Tibial artery (tissue), 4 donors: ENCODE results near the gene RXRB.

Experiments
- DNase-seq, 2 donors: peaks; one replicate each; pipeline ENCODE4 v3.0.0-alpha.2; 2019
- H3K27ac ChIP-seq, 2 donors: fragments of 200-600 bp; sonication (generic) in 1 of 2; 1 replicate in 1 of 2; 2 replicates in 1 of 2; pipeline ENCODE4 v1.5.1; 2018 to 2019; ENCODE audit warnings: mild to moderate bottlenecking in 1 of 2
- H3K27me3 ChIP-seq, 2 donors: fragments of 200-600 bp; sonication (generic) in 1 of 2; one replicate each; pipeline versions ENCODE4 v1.5.1 to v1.6.0; 2016 to 2019
- H3K36me3 ChIP-seq, 3 donors: fragments of 200-600 bp; sonication (generic) in 2 of 3; one replicate each; pipeline ENCODE4 v1.5.1; 2016 to 2019; ENCODE audit warnings: mild to moderate bottlenecking in 2 of 3
- H3K4me1 ChIP-seq, 4 donors: fragments of 200-600 bp; sonication (generic) in 2 of 4; 1 replicate in 3 of 4; 2 replicates in 1 of 4; pipeline ENCODE4 v1.5.1; 2016 to 2019
- H3K4me3 ChIP-seq, 2 donors: fragments of 200-600 bp; sonication (generic) in 1 of 2; 1 replicate in 1 of 2; 2 replicates in 1 of 2; pipeline ENCODE4 v1.5.1; 2018 to 2019; ENCODE audit warnings: mild to moderate bottlenecking in 2 of 2
- H3K9me3 ChIP-seq, 3 donors: fragments of 200-600 bp; sonication (generic) in 1 of 3; one replicate each; pipeline ENCODE4 v1.5.1; 2016 to 2019
- CTCF ChIP-seq, 2 experiments: fragments of 200-600 bp in 1 of 2; fragments of 450-650 bp in 1 of 2; IDR thresholded peaks; one replicate each; pipeline ENCODE4 v1.5.1; 2017 to 2019; ENCODE audit warnings: antibody characterized with exemption in 2 of 2, mild to moderate bottlenecking in 1 of 2, moderate library complexity in 1 of 2
- intact Hi-C: fragments of 100-400 bp; cut with DNase I; formaldehyde crosslinking; loops from one replicate; pipeline ENCODE4 v1.15.0; 2023; ENCODE audit warnings: low total_unique reads

Gene RXRB

GRCh38 chr6:33168639-33169038 is 31.8 kb downstream of the RXRB start:
- no peaks in the 10 kb centered on the region for H3K4me1 ChIP-seq
- no peak for TF ChIP-seq CTCF (IDR thresholded peaks at IDR 0.05)
- no peaks in the 10 kb centered on the region for H3K9me3 ChIP-seq
- no peaks in the 10 kb centered on the region for H3K27me3 ChIP-seq
- H3K36me3 ChIP-seq: no peaks in the 10 kb centered on the region
- H3K27ac ChIP-seq: no peak overlapping the region
- H3K4me3 ChIP-seq: no peak overlapping the region
- intact Hi-C loops: no loop called here
- DNase-seq: no peak

GRCh38 chr6:33168284-33168601 is 32.2 kb downstream of the RXRB start:
- no peak for TF ChIP-seq CTCF (IDR thresholded peaks at IDR 0.05)
- H3K4me1 ChIP-seq: no peaks in the 10 kb centered on the region
- H3K36me3 ChIP-seq: no peaks in the 10 kb centered on the region
- H3K27me3 ChIP-seq: no peaks in the 10 kb centered on the region
- DNase-seq: no peak
- intact Hi-C loops: no loop called here
- H3K9me3 ChIP-seq: no peaks in the 10 kb centered on the region
- no peak overlapping the region for H3K27ac ChIP-seq
- no peak overlapping the region for H3K4me3 ChIP-seq

GRCh38 chr6:33167374-33168283 is 32.8 kb downstream of the RXRB start:
- no peak for DNase-seq
- intact Hi-C loops: no loop called here
- Histone ChIP-seq H3K4me3 (no peak overlapping the region), H3K36me3 (no peaks in the 10 kb centered on the region), H3K27ac (no peak overlapping the region), H3K9me3 (no peaks in the 10 kb centered on the region), H3K4me1 (no peaks in the 10 kb centered on the region), H3K27me3 (no peaks in the 10 kb centered on the region)
- TF ChIP-seq CTCF (IDR thresholded peaks at IDR 0.05): no peak

- no peaks in the 10 kb centered on the region for H3K9me3 ChIP-seq
- no peak overlapping the region for H3K27ac ChIP-seq
- TF ChIP-seq CTCF (IDR thresholded peaks at IDR 0.05): no peak
- no peaks in the 10 kb centered on the region for H3K27me3 ChIP-seq
- H3K4me1 ChIP-seq: peaks cover 0 to 4% (median 3%) of the 10 kb centered on the region in 4 donors
- intact Hi-C loops: no loop called here
- H3K4me3 ChIP-seq: no peak overlapping the region
- DNase-seq: no peak
- no peaks in the 10 kb centered on the region for H3K36me3 ChIP-seq
These were observed 33.7 kb downstream of the RXRB start for GRCh38 chr6:33166811-33167210.

GRCh38 chr6:33166363-33166762 is 34.1 kb downstream of the RXRB start:
- no peak overlapping the region for H3K4me3 ChIP-seq
- H3K9me3 ChIP-seq: no peaks in the 10 kb centered on the region
- H3K36me3 ChIP-seq: no peaks in the 10 kb centered on the region
- H3K4me1 ChIP-seq: peaks cover 0 to 9% (median 7%) of the 10 kb centered on the region in 4 donors
- no peak for TF ChIP-seq CTCF (IDR thresholded peaks at IDR 0.05)
- H3K27me3 ChIP-seq: no peaks in the 10 kb centered on the region
- no peak overlapping the region for H3K27ac ChIP-seq
- intact Hi-C loops: no loop called here
- DNase-seq: no peak
